Tibial nerve (tissue), 4 donors: ENCODE measurements around the gene TBL1X. TPM values are rescaled to one million over a fixed set of nuclear protein-coding genes. Genes with fewer than 3 reads are reported as not detected.

Source experiments
- DNase-seq, 2 donors: peaks; one replicate each; pipeline ENCODE4 v3.0.0-alpha.2; 2019; ENCODE audit warnings: low spot score in 2 of 2
- H3K27ac ChIP-seq, 4 donors: fragments of 200-600 bp; sonication (generic) in 3 of 4; one replicate each; pipeline ENCODE4 v1.5.1; 2017 to 2019; ENCODE audit warnings: mild to moderate bottlenecking in 1 of 4
- H3K27me3 ChIP-seq, 2 donors: fragments of 200-600 bp; sonication (generic) in 1 of 2; one replicate each; pipeline versions ENCODE4 v1.5.1 to v1.6.0; 2017 to 2019
- H3K36me3 ChIP-seq, 3 donors: fragments of 200-600 bp; sonication (generic); one replicate each; pipeline ENCODE4 v1.5.1; 2018 to 2019
- H3K4me1 ChIP-seq, 4 donors: fragments of 200-600 bp; sonication (generic) in 3 of 4; one replicate each; pipeline ENCODE4 v1.5.1; 2017 to 2019
- H3K4me3 ChIP-seq, 4 donors: fragments of 200-600 bp; sonication (generic) in 3 of 4; one replicate each; pipeline ENCODE4 v1.5.1; 2017 to 2019; ENCODE audit warnings: mild to moderate bottlenecking in 1 of 4, moderate library complexity in 1 of 4
- H3K9me3 ChIP-seq, 4 donors: fragments of 200-600 bp; sonication (generic) in 3 of 4; one replicate each; pipeline ENCODE4 v1.5.1; 2017 to 2019
- EP300 ChIP-seq, 2 donors: sonication (generic); formaldehyde crosslinking; IDR thresholded peaks; one replicate each; pipeline ENCODE4 v1.6.1; 2017; ENCODE audit warnings: antibody characterized with exemption in 2 of 2, mild to moderate bottlenecking in 1 of 2
- POLR2A ChIP-seq, 2 donors: fragments of 450-650 bp; IDR thresholded peaks; one replicate each; pipeline ENCODE4 v1.6.1; 2017; ENCODE audit warnings: antibody characterized with exemption in 2 of 2, mild to moderate bottlenecking in 2 of 2, moderate library complexity in 2 of 2
- WGBS, 2 donors: methylation state at CpG; one replicate each; pipeline ENCODE4 v1.1.5; 2018; 5-methylcytosine and 5-hydroxymethylcytosine counted together
- total RNA-seq, 4 donors: library from RNA; depleted of rRNA; stranded (reverse); fragments of >200 nt; gene quantifications; one replicate each; pipeline ENCODE4 v1.1.0, GENCODE V29; 2016
- TF ChIP-seq, protein P1 (sequence below), 5 experiments: fragments of 200-600 bp in 3 of 5; fragments of 450-650 bp in 2 of 5; sonication (generic) in 3 of 5; IDR thresholded peaks; one replicate each; pipeline ENCODE4 v1.5.1; 2016 to 2019; ENCODE audit warnings: antibody characterized with exemption in 5 of 5, mild to moderate bottlenecking in 3 of 5, moderate library complexity in 2 of 5

TBL1X gene
- 10 to 100 TPM; 12.2 to 25.2 (median 19.5) TPM for total RNA-seq

GRCh38 chrX:9464435-9465371, at the start of gene TBL1X:
TSS of gene TBL1X (plus strand) at chrX:9465058. CDS start at chrX:9653587, 188,529 bp downstream.
- H3K27me3 ChIP-seq, result peaks cover 0 to 15% of the 10 kb centered on the region in 2 donors
- H3K9me3 ChIP-seq, result no peaks in the 10 kb centered on the region
- WGBS, 2 donors, result 4 to 11% methylated on average over 14 to 21 of the region's 99 CpGs
- H3K27ac ChIP-seq, result peak within 1 kb of the TSS; percentile 77 to 92 (median 80)
- peak in 1 of 2 donors; percentile 8 for DNase-seq
- H3K36me3 ChIP-seq, result no peaks in the 10 kb centered on the region
- peak within 1 kb of the TSS; percentile 57 to 81 (median 60) for H3K4me3 ChIP-seq
- peaks cover 0 to 35% (median 6%) of the 10 kb centered on the region in 4 donors for H3K4me1 ChIP-seq
- TF ChIP-seq POLR2A (IDR thresholded peaks at IDR 0.05), result no peak
- TF ChIP-seq, protein P1, sequence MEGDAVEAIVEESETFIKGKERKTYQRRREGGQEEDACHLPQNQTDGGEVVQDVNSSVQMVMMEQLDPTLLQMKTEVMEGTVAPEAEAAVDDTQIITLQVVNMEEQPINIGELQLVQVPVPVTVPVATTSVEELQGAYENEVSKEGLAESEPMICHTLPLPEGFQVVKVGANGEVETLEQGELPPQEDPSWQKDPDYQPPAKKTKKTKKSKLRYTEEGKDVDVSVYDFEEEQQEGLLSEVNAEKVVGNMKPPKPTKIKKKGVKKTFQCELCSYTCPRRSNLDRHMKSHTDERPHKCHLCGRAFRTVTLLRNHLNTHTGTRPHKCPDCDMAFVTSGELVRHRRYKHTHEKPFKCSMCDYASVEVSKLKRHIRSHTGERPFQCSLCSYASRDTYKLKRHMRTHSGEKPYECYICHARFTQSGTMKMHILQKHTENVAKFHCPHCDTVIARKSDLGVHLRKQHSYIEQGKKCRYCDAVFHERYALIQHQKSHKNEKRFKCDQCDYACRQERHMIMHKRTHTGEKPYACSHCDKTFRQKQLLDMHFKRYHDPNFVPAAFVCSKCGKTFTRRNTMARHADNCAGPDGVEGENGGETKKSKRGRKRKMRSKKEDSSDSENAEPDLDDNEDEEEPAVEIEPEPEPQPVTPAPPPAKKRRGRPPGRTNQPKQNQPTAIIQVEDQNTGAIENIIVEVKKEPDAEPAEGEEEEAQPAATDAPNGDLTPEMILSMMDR (IDR thresholded peaks at IDR 0.05), result no peak
- no peak for TF ChIP-seq EP300 (IDR thresholded peaks at IDR 0.05)

DNA sequence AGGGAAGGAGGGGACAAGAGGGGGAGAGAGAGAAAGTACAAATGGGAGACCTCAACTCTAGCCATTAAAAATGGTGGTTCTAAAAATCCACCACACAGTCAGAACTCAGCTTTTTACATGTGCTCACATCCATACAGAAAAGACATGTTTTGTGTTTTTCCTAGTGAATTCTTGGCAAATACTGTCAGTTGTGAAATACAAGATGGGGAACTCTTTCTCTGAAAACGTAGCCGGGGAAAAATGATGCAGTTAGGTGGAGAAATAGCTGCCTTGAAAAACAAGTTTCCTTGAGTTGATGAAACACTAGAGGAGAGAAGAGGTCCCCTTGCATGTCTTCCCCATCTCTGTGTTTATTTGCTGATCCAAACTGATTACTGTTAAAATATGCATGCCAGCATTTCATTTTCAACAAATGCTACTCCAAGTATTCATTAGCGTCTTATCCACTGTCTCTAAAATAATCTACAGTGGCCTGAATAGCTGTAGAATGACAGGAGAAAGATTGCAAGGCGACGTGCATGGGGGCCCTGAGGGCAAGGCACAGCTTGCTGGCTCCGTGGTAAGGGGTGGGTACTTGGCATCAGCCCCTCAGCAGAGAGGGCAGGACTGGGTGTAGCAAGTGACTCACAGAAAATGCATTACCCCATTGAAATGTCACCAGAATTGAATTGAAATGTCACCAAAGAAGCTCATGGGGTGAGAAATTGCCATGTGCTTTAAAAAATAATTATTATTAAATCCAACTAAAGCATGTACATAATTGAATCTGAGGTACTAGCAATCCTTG, 48.1 kb upstream of the TBL1X start:
- peak in 1 of 2 donors; percentile 7 for DNase-seq
- H3K9me3 ChIP-seq, result no peaks in the 10 kb centered on the region
- H3K4me1 ChIP-seq, result peaks cover 0 to 6% (median 0%) of the 10 kb centered on the region in 4 donors
- H3K4me3 ChIP-seq, result no peak overlapping the region
- TF ChIP-seq POLR2A (IDR thresholded peaks at IDR 0.05) (no peak), EP300 (IDR thresholded peaks at IDR 0.05) (no peak)
- TF ChIP-seq, protein P1 (IDR thresholded peaks at IDR 0.05), result no peak
- WGBS, 2 donors, result 23 to 55% methylated on average over 6 of the region's 6 CpGs
- H3K36me3 ChIP-seq, result no peaks in the 10 kb centered on the region
- no peaks in the 10 kb centered on the region for H3K27me3 ChIP-seq
- peak overlapping the region in 2 of 4 donors; percentile 58 to 74 for H3K27ac ChIP-seq

GRCh38 chrX:9418262-9418661, 46.6 kb upstream of the TBL1X start:
- Histone ChIP-seq H3K4me3 (no peak overlapping the region), H3K36me3 (no peaks in the 10 kb centered on the region), H3K27me3 (no peaks in the 10 kb centered on the region), H3K9me3 (no peaks in the 10 kb centered on the region), H3K27ac (no peak overlapping the region), H3K4me1 (peaks cover 0 to 6% (median 0%) of the 10 kb centered on the region in 4 donors)
- no peak for DNase-seq
- 71 to 78% methylated on average over 6 of the region's 6 CpGs for WGBS, 2 donors
- no peak for TF ChIP-seq POLR2A (IDR thresholded peaks at IDR 0.05)
- TF ChIP-seq, protein P1 (IDR thresholded peaks at IDR 0.05), result no peak
- TF ChIP-seq EP300 (IDR thresholded peaks at IDR 0.05), result no peak

GRCh38 chrX:9420275-9421265, 44.3 kb upstream of the TBL1X start:
- Histone ChIP-seq H3K4me3 (no peak overlapping the region), H3K27me3 (no peaks in the 10 kb centered on the region), H3K36me3 (no peaks in the 10 kb centered on the region), H3K4me1 (peaks cover 0 to 6% (median 0%) of the 10 kb centered on the region in 4 donors), H3K9me3 (no peaks in the 10 kb centered on the region), H3K27ac (no peak overlapping the region)
- no peak for DNase-seq
- 39 to 45% methylated on average over 14 of the region's 14 CpGs for WGBS, 2 donors
- no peak for TF ChIP-seq POLR2A (IDR thresholded peaks at IDR 0.05)
- no peak for TF ChIP-seq EP300 (IDR thresholded peaks at IDR 0.05)
- TF ChIP-seq, protein P1 (IDR thresholded peaks at IDR 0.05), result no peak
